B cell (primary cell): ENCODE measurements around the gene CHCHD4. TPM values are rescaled to one million over a fixed set of nuclear protein-coding genes. Genes with fewer than 3 reads are reported as not detected.

ENCODE experiments used
- ATAC-seq: fragments of 200-7000 bp; cut with Tn5 transposase; one replicate; pipeline ENCODE4 v1.10.0; 2021; ENCODE audit warnings: low read depth, mild to moderate bottlenecking, moderate number of reproducible peaks, moderate library complexity
- CTCF ChIA-PET: fragments of 350-600 bp; sonication (Branson Sonifier 250); formaldehyde crosslinking; loops from one replicate; lab custom pipeline; 2021; ENCODE audit warnings: antibody characterized with exemption, inconsistent platforms; lab: Charles Lee
- POLR2A ChIA-PET: fragments of 350-600 bp; sonication (Branson Sonifier 250); formaldehyde crosslinking; loops from one replicate; lab custom pipeline; 2021; ENCODE audit warnings: antibody characterized with exemption; lab: Charles Lee
- DNase-seq: peaks from one replicate; pipeline ENCODE4 v3.0.0; 2013
- H2AFZ ChIP-seq: 2 replicates; pipeline ENCODE4 v1.6.1; 2012; ENCODE audit warnings: mild to moderate bottlenecking, low read depth, low read length; ENCODE audit not compliant: insufficient read depth, poor library complexity, severe bottlenecking
- H3K27ac ChIP-seq, 2 donors: 1 replicate in 1 of 2; 2 replicates in 1 of 2; pipeline ENCODE4 v1.5.1; 2012 to 2013; ENCODE audit warnings: low read length in 2 of 2, mild to moderate bottlenecking in 2 of 2, moderate library complexity in 1 of 2
- H3K27me3 ChIP-seq, 4 experiments: fragments of 200-600 bp in 1 of 4; sonication (generic) in 1 of 4; replicated peaks in 1 of 4; 1 replicate in 2 of 4; 2 replicates in 2 of 4; pipeline versions ENCODE4 v1.6.1 to v1.7.0; 2013 to 2016; ENCODE audit warnings: low read length in 3 of 4, mild to moderate bottlenecking in 2 of 4, mixed read lengths in 1 of 4, moderate library complexity in 1 of 4; ENCODE audit not compliant: insufficient read depth in 4 of 4, control insufficient read depth in 3 of 4; ENCODE audit errors: control extremely low read depth in 1 of 4
- H3K36me3 ChIP-seq, 2 experiments: replicated peaks in 1 of 2; 1 replicate in 1 of 2; 2 replicates in 1 of 2; pipeline versions ENCODE4 v1.6.1 to v1.7.1; 2013; ENCODE audit warnings: low read length in 1 of 2; ENCODE audit not compliant: insufficient read depth in 2 of 2, control insufficient read depth in 1 of 2; ENCODE audit errors: control extremely low read depth in 1 of 2, extremely low read depth in 1 of 2
- H3K4me1 ChIP-seq, 2 donors: fragments of 200-600 bp in 1 of 2; sonication (generic) in 1 of 2; 1 replicate in 1 of 2; 2 replicates in 1 of 2; pipeline versions ENCODE4 v1.5.1 to v1.6.1; 2013 to 2017; ENCODE audit warnings: low read length in 2 of 2; ENCODE audit not compliant: control insufficient read depth in 2 of 2, insufficient read depth in 2 of 2
- H3K4me2 ChIP-seq: replicated peaks from 2 replicates; pipeline ENCODE3; 2012; ENCODE audit warnings: mild to moderate bottlenecking, low read depth, low read length; ENCODE audit not compliant: poor library complexity, severe bottlenecking
- H3K4me3 ChIP-seq, 5 experiments: fragments of 200-600 bp in 1 of 5; sonication (generic) in 1 of 5; 1 replicate in 3 of 5; 2 replicates in 2 of 5; pipeline versions ENCODE4 v1.5.1 to v1.7.0; 2011 to 2016; ENCODE audit warnings: low read length in 4 of 5, mild to moderate bottlenecking in 4 of 5, low read depth in 2 of 5, control low read depth in 1 of 5, moderate library complexity in 1 of 5; ENCODE audit not compliant: insufficient read depth in 1 of 5; ENCODE audit errors: control extremely low read depth in 1 of 5, extremely low read depth in 1 of 5
- H3K79me2 ChIP-seq: fragments of 200-600 bp; sonication (generic); one replicate; pipeline ENCODE4 v1.6.0; 2016; ENCODE audit warnings: low read length; ENCODE audit not compliant: control insufficient read depth, insufficient read depth
- H3K9ac ChIP-seq: fragments of 200-600 bp; sonication (generic); 2 replicates; pipeline ENCODE4 v1.6.1; 2017; ENCODE audit warnings: mild to moderate bottlenecking, low read length, moderate library complexity
- H3K9me3 ChIP-seq, 3 donors: one replicate each; pipeline versions ENCODE4 v1.6.1 to v1.7.1; 2013; ENCODE audit warnings: low read length in 2 of 3; ENCODE audit not compliant: control insufficient read depth in 2 of 3, insufficient read depth in 1 of 3; ENCODE audit errors: control extremely low read depth in 1 of 3
- H4K20me1 ChIP-seq: 2 replicates; pipeline ENCODE4 v1.6.0; 2012; ENCODE audit warnings: mild to moderate bottlenecking, low read length; ENCODE audit not compliant: insufficient read depth, control insufficient read depth, poor library complexity, severe bottlenecking
- H3K27ac Mint-ChIP-seq: one replicate; pipeline ENCODE4 v1.8.0; 2021; ENCODE audit warnings: mixed read lengths
- H3K27me3 Mint-ChIP-seq: one replicate; pipeline ENCODE4 v1.8.0; 2021; ENCODE audit warnings: mixed read lengths
- H3K4me1 Mint-ChIP-seq: one replicate; pipeline ENCODE4 v1.8.0; 2021; ENCODE audit warnings: mixed read lengths
- H3K4me3 Mint-ChIP-seq: one replicate; pipeline ENCODE4 v1.8.0; 2021; ENCODE audit warnings: mixed read lengths
- H3K9me3 Mint-ChIP-seq: one replicate; pipeline ENCODE4 v1.8.0; 2022; ENCODE audit warnings: mixed read lengths; ENCODE audit not compliant: insufficient read depth
- CTCF ChIP-seq: fragments of 200-600 bp; IDR thresholded peaks from one replicate; pipeline ENCODE4 v1.8.0; 2022; ENCODE audit warnings: antibody characterized with exemption, mild to moderate bottlenecking
- EZH2 ChIP-seq: IDR thresholded peaks from 2 replicates; pipeline ENCODE4 v1.6.1; 2012; ENCODE audit warnings: borderline replicate concordance, low read depth, mild to moderate bottlenecking, moderate library complexity, low read length; ENCODE audit not compliant: insufficient read depth, poor library complexity, severe bottlenecking
- WGBS: methylation state at CpG from one replicate; pipeline ENCODE4 v1.1.5; 2013; ENCODE audit warnings: missing lambda C conversion rate; ENCODE audit not compliant: insufficient coverage; 5-methylcytosine and 5-hydroxymethylcytosine counted together
- intact Hi-C: fragments of 100-400 bp; cut with micrococcal nuclease; formaldehyde crosslinking; loops from one replicate; pipeline ENCODE4 v1.10.0; 2022
- polyA plus RNA-seq: library from polyadenylated mRNA; depleted of rRNA; stranded (reverse); fragments of >200 nt; gene quantifications from 2 replicates; pipeline ENCODE4 v1.2.3, GENCODE V29; 2012
- total RNA-seq, 2 donors: library from RNA; stranded (reverse); fragments of 120-200 nt in 1 of 2; gene quantifications; 1 replicate in 1 of 2; 2 replicates in 1 of 2; pipeline versions ENCODE4 v1.2.3 to v1.2.4, GENCODE V29; 2013 to 2022

The CHCHD4 gene
- total and polyA plus RNA-seq, 2 donors (not counting 1 experiment from before 2014, with no cell fraction given): 3.7 to 8.0 TPM

DNA sequence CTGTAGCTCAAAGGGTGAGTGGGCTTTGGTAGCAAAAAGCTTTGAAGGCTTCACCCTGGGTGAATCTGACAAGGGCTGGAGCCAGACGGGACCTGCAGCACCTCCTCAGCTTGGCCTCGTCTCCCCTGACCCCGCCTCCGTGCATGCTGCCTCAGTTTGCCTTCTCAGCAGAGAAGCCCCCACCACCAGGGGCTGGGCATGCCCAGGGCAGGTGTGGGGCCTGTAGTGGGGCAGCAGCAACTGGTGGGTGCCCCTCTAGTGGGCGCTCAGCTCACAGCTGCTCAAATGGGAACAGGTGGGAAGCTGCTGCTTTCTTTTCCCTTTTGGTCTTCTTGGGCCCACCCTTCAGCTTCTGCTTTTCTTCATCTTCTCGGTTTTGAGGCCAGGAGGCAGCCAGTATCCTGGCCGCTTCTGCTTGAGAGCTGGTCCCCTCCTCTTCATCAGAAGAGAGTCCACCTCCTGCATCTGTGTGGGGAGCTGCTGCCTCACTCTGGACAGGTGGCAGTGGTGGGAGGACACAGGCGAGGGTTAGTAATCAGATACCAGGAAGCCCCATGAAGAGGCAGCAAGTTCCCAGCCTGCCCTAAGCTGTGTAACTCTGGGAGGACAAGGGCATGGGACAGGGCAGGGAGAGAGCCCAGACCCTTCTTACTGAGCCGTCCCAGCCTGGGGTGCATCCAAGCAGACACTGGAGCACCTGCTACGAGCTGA lies 21.2 kb upstream of the CHCHD4 start:
- intact Hi-C loops: no loop called here
- Histone ChIP-seq H2AFZ (no peak overlapping the region), H4K20me1 (no peaks in the 10 kb centered on the region), H3K27me3 (no peaks in the 10 kb centered on the region), H3K9me3 (no peaks in the 10 kb centered on the region), H3K4me1 (peaks cover 18 to 21% of the 10 kb centered on the region in 2 donors), H3K4me2 (no peak overlapping the region), H3K9ac (no peak overlapping the region), H3K4me3 (peak overlapping the region in 1 of 5 experiments; percentile 73), H3K36me3 (peaks cover 0 to 65% of the 10 kb centered on the region in 2 experiments), H3K27ac (peak overlapping the region; percentile 81 to 95), H3K79me2 (no peaks in the 10 kb centered on the region)
- ATAC-seq (no peak), DNase-seq (no peak)
- H3K27me3 Mint-ChIP-seq: no peaks in the 10 kb centered on the region
- POLR2A ChIA-PET: interaction anchor here (2.2 kb wide), 1 partner anchor 33 kb away, joined by 7 read pairs; the partner anchor contains the start of genes LSM3 and XPC
- TF ChIP-seq EZH2 (no peak), CTCF (no peak)
- H3K4me1 Mint-ChIP-seq: peaks cover 17% of the 10 kb centered on the region
- CTCF ChIA-PET: interaction anchor here (0.6 to 1.9 kb wide), 4 partner anchors 23 to 422 kb away, joined by 3 to 4 read pairs (median 3); no protein-coding TSS in a partner anchor
- peak overlapping the region; percentile 92 for H3K27ac Mint-ChIP-seq
- WGBS: 90% methylated on average over 7 of the region's 10 CpGs
- no peak overlapping the region for H3K4me3 Mint-ChIP-seq
- no peaks in the 10 kb centered on the region for H3K9me3 Mint-ChIP-seq

GRCh38 chr3:14145236-14145635 lies 20.6 kb upstream of the CHCHD4 start:
- ChIA-PET CTCF (interaction anchor here (0.6 to 1.9 kb wide), 3 partner anchors 20 to 421 kb away, joined by 3 to 5 read pairs (median 4); partner anchors contain the start of genes CHCHD4 and TMEM43), POLR2A (interaction anchor here (1.0 to 2.2 kb wide), 2 partner anchors 21 to 34 kb away, joined by 6 to 7 read pairs; partner anchors contain the start of genes CHCHD4, LSM3, TMEM43 and XPC)
- peak overlapping the region; percentile 92 for H3K27ac Mint-ChIP-seq
- H3K27ac ChIP-seq: peak overlapping the region; percentile 81 to 95
- peaks cover 18 to 21% of the 10 kb centered on the region in 2 donors for H3K4me1 ChIP-seq
- H3K36me3 ChIP-seq: peaks cover 0 to 65% of the 10 kb centered on the region in 2 experiments
- peak overlapping the region in 1 of 5 experiments; percentile 73 for H3K4me3 ChIP-seq
- H2AFZ ChIP-seq: no peak overlapping the region
- H3K27me3 Mint-ChIP-seq: no peaks in the 10 kb centered on the region
- ATAC-seq (no peak), DNase-seq (no peak)
- no peak for TF ChIP-seq EZH2
- no peak for TF ChIP-seq CTCF
- H3K9ac ChIP-seq: peak overlapping the region; percentile 33
- no peak overlapping the region for H3K4me3 Mint-ChIP-seq
- 97% methylated on average over 6 of the region's 9 CpGs for WGBS
- no peaks in the 10 kb centered on the region for H4K20me1 ChIP-seq
- H3K9me3 ChIP-seq: no peaks in the 10 kb centered on the region
- intact Hi-C loops: no loop called here
- H3K27me3 ChIP-seq: no peaks in the 10 kb centered on the region
- peak overlapping the region; percentile 44 for H3K4me2 ChIP-seq
- H3K79me2 ChIP-seq: no peaks in the 10 kb centered on the region
- H3K9me3 Mint-ChIP-seq: no peaks in the 10 kb centered on the region
- H3K4me1 Mint-ChIP-seq: peaks cover 17% of the 10 kb centered on the region
